Thyroid gland (tissue), 4 donors: ENCODE measurements around the gene COX20. TPM values are rescaled to one million over a fixed set of nuclear protein-coding genes. Genes with fewer than 3 reads are reported as not detected.

Experiments
- DNase-seq, 2 donors: peaks; one replicate each; pipeline ENCODE4 v3.0.0-alpha.2; 2019
- H3K27ac ChIP-seq, 3 donors: fragments of 200-600 bp; sonication (generic); 1 replicate in 2 of 3; 2 replicates in 1 of 3; pipeline ENCODE4 v1.5.1; 2016 to 2019; ENCODE audit warnings: mild to moderate bottlenecking in 1 of 3, moderate library complexity in 1 of 3
- H3K27me3 ChIP-seq: fragments of 200-600 bp; sonication (generic); one replicate; pipeline ENCODE4 v1.5.1; 2019
- H3K36me3 ChIP-seq, 2 donors: fragments of 200-600 bp; sonication (generic); one replicate each; pipeline ENCODE4 v1.5.1; 2016 to 2019
- H3K4me1 ChIP-seq, 2 donors: fragments of 200-600 bp; sonication (generic); one replicate each; pipeline ENCODE4 v1.5.1; 2017 to 2019
- H3K4me3 ChIP-seq, 3 donors: fragments of 200-600 bp; sonication (generic); replicated peaks in 1 of 3; 1 replicate in 2 of 3; 2 replicates in 1 of 3; pipeline ENCODE4 v1.5.1; 2016; ENCODE audit warnings: mild to moderate bottlenecking in 1 of 3
- H3K9me3 ChIP-seq: fragments of 200-600 bp; sonication (generic); one replicate; pipeline ENCODE4 v1.5.1; 2017
- POLR2A ChIP-seq, 2 donors: fragments of 450-650 bp; IDR thresholded peaks; one replicate each; pipeline ENCODE4 v1.6.1; 2017; ENCODE audit warnings: antibody characterized with exemption in 2 of 2, mild to moderate bottlenecking in 2 of 2, moderate library complexity in 1 of 2
- WGBS, 2 donors: methylation state at CpG; one replicate each; pipeline ENCODE4 v1.1.5; 2017; 5-methylcytosine and 5-hydroxymethylcytosine counted together
- intact Hi-C: fragments of 100-400 bp; cut with DNase I; formaldehyde crosslinking; loops from one replicate; pipeline ENCODE4 v1.15.1; 2023
- total RNA-seq, 4 donors: library from RNA; depleted of rRNA; stranded (reverse); fragments of >200 nt; gene quantifications; one replicate each; pipeline ENCODE4 v1.2.3, GENCODE V29; 2016
- TF ChIP-seq, protein P1 (sequence below), 6 experiments: fragments of 200-600 bp in 3 of 6; fragments of 450-650 bp in 3 of 6; sonication (generic) in 3 of 6; IDR thresholded peaks; one replicate each; pipeline ENCODE4 v1.5.1; 2016 to 2019; ENCODE audit warnings: antibody characterized with exemption in 6 of 6, mild to moderate bottlenecking in 2 of 6, inconsistent platforms in 1 of 6, moderate library complexity in 1 of 6

The COX20 gene
- total RNA-seq, 4 donors from 2014 or later, result 68.8 to 83.6 (median 73.5) TPM

DNA sequence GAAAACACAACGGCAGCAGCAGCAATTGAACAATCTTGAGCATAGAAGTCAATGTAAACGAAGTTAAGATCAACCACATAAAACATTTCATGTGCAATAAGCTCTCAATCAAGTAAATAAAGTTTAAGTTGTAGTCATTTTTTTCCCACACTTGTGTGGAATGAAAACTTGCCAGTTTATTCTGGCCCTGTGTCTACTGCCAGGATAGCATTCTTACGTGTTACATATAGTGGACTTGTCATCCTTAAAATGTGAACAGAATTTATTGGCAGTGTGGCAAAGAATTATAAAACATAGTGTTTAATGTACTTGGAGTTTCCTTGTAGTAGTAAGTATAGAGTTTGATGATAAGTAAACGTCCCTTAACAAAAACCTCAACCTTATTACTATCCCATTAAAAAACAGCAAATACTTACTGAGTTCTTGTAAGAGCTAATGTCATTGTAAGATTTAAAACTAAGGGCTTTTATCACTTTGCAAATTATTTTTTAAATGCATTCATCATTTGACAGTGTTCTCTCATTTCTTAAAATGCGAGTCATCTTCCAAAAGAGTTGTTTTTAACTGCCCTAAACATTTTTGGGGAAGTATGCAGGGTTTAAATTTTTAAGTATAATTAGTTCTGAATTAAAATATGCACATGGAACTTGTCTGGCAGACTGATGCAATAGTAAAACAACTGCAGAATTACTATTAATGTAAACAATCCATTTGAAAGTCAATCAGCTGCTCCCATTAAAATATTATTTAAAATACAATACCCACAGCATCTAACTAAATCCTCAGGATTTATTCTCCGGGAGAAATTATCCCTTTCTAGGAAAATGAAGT is 7.9 kb downstream of the COX20 start:
- WGBS, 2 donors, result 87 to 90% methylated on average over 6 of the region's 6 CpGs
- intact Hi-C loops, result no loop called here
- DNase-seq, result no peak
- Histone ChIP-seq H3K4me1 (peaks cover 2 to 5% of the 10 kb centered on the region in 2 donors), H3K4me3 (no peak overlapping the region), H3K9me3 (no peaks in the 10 kb centered on the region), H3K27ac (no peak overlapping the region), H3K27me3 (no peaks in the 10 kb centered on the region), H3K36me3 (peaks cover 42 to 46% of the 10 kb centered on the region in 2 donors)
- TF ChIP-seq, protein P1, sequence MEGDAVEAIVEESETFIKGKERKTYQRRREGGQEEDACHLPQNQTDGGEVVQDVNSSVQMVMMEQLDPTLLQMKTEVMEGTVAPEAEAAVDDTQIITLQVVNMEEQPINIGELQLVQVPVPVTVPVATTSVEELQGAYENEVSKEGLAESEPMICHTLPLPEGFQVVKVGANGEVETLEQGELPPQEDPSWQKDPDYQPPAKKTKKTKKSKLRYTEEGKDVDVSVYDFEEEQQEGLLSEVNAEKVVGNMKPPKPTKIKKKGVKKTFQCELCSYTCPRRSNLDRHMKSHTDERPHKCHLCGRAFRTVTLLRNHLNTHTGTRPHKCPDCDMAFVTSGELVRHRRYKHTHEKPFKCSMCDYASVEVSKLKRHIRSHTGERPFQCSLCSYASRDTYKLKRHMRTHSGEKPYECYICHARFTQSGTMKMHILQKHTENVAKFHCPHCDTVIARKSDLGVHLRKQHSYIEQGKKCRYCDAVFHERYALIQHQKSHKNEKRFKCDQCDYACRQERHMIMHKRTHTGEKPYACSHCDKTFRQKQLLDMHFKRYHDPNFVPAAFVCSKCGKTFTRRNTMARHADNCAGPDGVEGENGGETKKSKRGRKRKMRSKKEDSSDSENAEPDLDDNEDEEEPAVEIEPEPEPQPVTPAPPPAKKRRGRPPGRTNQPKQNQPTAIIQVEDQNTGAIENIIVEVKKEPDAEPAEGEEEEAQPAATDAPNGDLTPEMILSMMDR (IDR thresholded peaks at IDR 0.05), result no peak
- TF ChIP-seq POLR2A (IDR thresholded peaks at IDR 0.05), result no peak

DNA sequence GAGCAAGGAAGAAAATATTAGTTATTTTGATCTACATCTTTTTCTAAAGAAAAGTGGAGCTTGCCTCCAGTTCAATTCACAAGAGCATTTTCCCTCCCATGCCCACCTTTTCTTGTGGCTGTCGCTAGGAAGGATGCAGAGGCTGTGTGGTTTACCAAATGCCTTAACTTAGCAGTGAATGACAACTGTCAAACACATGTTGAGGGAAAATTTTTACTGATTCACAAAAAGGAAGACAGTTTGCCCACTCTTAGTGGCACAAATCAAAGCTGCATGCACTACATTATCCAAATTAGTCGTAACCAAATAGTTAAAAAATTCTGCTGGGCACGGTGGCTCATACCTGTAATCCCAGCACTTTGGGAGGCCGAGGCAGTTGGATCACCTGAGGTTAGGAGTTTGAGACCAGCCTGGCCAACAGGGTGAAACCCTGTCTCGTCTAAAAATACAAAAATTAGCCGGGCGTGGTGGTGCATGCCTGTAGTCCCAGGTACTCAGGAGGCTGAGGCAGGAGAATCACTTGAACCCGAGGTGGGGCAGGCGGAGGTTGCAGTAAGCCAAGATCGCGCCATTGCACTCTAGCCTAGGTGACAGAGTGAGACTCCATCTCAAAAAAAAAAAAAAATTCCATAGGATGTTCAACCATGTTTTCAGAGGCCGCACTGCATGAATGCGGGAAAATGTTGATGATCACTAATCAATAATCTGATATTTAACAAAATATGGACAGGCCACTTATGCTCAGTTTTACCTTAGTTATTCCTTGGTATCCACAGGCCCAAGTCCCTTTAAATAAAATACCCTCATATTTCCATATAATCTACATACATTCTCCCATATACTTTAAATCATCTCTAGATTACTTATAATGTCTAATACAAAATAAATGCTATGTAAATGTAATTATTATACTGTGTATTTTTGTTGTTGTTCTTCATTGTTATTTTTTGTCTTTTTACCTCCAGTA is 9.0 kb downstream of the COX20 start:
- 89 to 90% methylated on average over 13 of the region's 13 CpGs for WGBS, 2 donors
- peaks cover 42 to 46% of the 10 kb centered on the region in 2 donors for H3K36me3 ChIP-seq
- DNase-seq, result no peak
- H3K27ac ChIP-seq, result no peak overlapping the region
- no peaks in the 10 kb centered on the region for H3K4me1 ChIP-seq
- intact Hi-C loops, result no loop called here
- no peaks in the 10 kb centered on the region for H3K9me3 ChIP-seq
- H3K27me3 ChIP-seq, result no peaks in the 10 kb centered on the region
- TF ChIP-seq, protein P1 (IDR thresholded peaks at IDR 0.05), result no peak
- TF ChIP-seq POLR2A (IDR thresholded peaks at IDR 0.05), result no peak
- no peak overlapping the region for H3K4me3 ChIP-seq

DNA sequence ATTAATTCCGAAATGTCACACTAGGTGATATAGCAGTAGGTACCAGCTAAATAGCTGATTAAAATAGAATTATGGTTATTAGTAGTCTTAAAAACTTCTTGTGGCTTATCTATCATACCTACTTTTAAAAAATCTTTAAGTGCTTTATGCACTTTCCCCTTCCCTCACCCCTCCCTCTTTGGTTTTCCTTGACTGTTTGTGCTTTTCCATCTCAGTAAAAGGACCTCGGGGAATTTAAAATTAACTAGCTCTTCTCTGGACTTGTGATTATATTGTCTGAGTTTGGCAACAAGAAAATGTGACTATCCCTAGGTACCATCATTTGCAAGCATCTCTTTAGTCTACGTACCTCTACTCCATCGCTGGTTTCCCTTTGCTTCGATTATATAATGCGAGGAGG is 11.2 kb downstream of the COX20 start:
- intact Hi-C loops, result no loop called here
- Histone ChIP-seq H3K36me3 (peaks cover 46 to 49% of the 10 kb centered on the region in 2 donors), H3K27ac (no peak overlapping the region), H3K4me3 (no peak overlapping the region), H3K27me3 (no peaks in the 10 kb centered on the region), H3K4me1 (peaks cover 0 to 8% of the 10 kb centered on the region in 2 donors), H3K9me3 (no peaks in the 10 kb centered on the region)
- no peak for TF ChIP-seq POLR2A (IDR thresholded peaks at IDR 0.05)
- TF ChIP-seq, protein P1 (IDR thresholded peaks at IDR 0.05), result no peak
- WGBS, 2 donors, result 95 to 96% methylated on average over 6 of the region's 6 CpGs
- DNase-seq, result no peak

DNA sequence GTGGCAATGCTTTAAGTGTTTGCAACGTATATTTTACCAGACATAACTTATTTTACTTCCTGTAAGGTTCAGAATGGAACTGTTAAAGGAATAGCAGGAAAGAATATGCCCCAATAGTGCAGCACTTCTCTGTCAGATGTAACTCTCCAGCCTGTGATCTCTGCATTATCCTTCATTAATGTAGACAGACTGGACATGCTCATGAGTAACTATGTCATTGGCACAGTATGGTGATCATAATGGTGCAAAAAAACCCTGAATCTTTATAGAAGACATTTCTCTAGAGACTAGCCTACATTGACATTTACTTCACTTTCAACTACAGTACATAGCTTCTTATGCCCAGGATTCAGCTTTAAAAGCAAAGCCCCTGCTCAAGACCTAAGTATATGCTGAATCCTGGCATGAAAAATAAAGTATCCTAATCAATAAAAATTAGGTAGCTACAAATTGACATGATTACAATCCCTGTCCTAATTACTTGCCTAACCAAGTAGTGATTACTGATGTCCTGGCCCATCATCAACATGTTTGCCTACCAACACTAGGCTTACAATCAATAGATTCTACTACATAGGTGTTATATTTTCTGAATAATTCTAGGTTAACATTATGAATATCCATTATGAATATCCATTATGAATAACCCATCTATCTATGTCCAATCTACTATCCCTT is 13.9 kb downstream of the COX20 start:
- no peak for DNase-seq
- Histone ChIP-seq H3K4me1 (peaks cover 0 to 8% of the 10 kb centered on the region in 2 donors), H3K27me3 (no peaks in the 10 kb centered on the region), H3K9me3 (no peaks in the 10 kb centered on the region), H3K27ac (no peak overlapping the region), H3K4me3 (no peak overlapping the region), H3K36me3 (peaks cover 42 to 45% of the 10 kb centered on the region in 2 donors)
- 70 to 77% methylated on average over 1 of the region's 1 CpG for WGBS, 2 donors
- TF ChIP-seq, protein P1 (IDR thresholded peaks at IDR 0.05), result no peak
- no peak for TF ChIP-seq POLR2A (IDR thresholded peaks at IDR 0.05)
- intact Hi-C loops, result no loop called here
